K562 treated with DMSO at 1 percent for 24 hours (cell line): ENCODE results near the gene POU2F1. TPM values are rescaled to one million over a fixed set of nuclear protein-coding genes. Genes with fewer than 3 reads are reported as not detected.

Source experiments
- total RNA-seq: library from RNA; unstranded; fragments of 300-600 nt; gene quantifications from 2 replicates; pipeline ENCODE4 v1.2.3, GENCODE V29; 2022; ENCODE audit warnings: low read depth; ENCODE audit not compliant: insufficient read depth

POU2F1 gene
- 4.0 and 5.2 TPM in 2 replicates for total RNA-seq

DNA sequence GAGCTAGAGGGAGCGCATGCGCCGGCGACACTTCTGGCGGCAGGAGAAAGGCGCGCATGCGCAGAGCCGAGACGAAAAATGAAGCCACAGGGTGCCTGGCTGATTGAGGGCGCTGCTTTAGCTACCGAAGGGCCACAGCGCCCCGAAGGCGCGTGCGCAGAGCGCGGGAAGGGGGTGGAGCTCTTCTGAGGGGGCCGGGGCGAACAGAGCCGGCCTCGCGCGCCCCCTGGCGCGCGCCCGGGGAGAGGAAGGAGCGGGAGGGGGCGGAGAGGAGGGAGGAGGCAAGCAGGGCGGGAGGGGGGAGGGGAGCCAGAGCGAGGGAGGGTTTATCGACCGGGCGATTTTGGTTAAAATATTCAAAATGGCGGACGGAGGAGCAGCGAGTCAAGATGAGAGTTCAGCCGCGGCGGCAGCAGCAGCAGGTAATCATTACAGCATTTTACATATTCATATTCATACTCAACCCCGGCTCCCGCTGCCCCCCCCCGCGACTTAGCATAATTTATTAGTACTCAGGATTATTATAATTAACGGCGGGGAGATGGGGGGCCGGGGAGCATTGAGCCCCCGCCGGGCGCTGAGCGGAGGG lies at the start of gene POU2F1:
TSS of gene POU2F1 (plus strand) at position 350 of the 589 bp plus-strand sequence. CDS start at position 362, 12 bp downstream.

Other genes starting within 250 kb of the POU2F1 start
- gene ILDR2, start 245.3 kb upstream of the POU2F1 start, total RNA-seq = 0.17 and 0.31 TPM in 2 replicates
- 0.96 and 1.3 TPM in 2 replicates for gene MAEL, start 231.6 kb upstream of the POU2F1 start, total RNA-seq
- gene GPA33, start 130.5 kb upstream of the POU2F1 start, total RNA-seq = not detected in 2 replicates
- not detected in 2 replicates for gene STYXL2, start 126.8 kb upstream of the POU2F1 start, total RNA-seq